Stimulated activated CD4-positive, alpha-beta T cell treated with anti-CD3 and anti-CD28 coated beads, Interleukin-15, amount 100 ng/mL, for 24 hours (primary cell): ENCODE data around the gene PHLDA3.

Source experiments
- DNase-seq: peaks from one replicate; pipeline ENCODE4 v3.0.0-alpha.2; 2020

PHLDA3 gene

GRCh38 chr1:201468844-201469644 is at the start of gene PHLDA3:
PHLDA3 (minus strand) TSS chr1:201469188; CDS start chr1:201468786, 402 bp downstream.
- peak; percentile 65 for DNase-seq

GRCh38 chr1:201518071-201518470 is 49.1 kb upstream of the PHLDA3 start:
- DNase-seq: no peak

- no peak for DNase-seq
Observed at GRCh38 chr1:201517631-201518030, 48.6 kb upstream of the PHLDA3 start.

- DNase-seq: no peak
Observed at GRCh38 chr1:201516511-201517127, 47.6 kb upstream of the PHLDA3 start.

GRCh38 chr1:201515895-201516294 is 46.9 kb upstream of the PHLDA3 start:
- DNase-seq: no peak

GRCh38 chr1:201515062-201515750 is 46.2 kb upstream of the PHLDA3 start:
- no peak for DNase-seq

- no peak for DNase-seq
Observed at GRCh38 chr1:201514466-201514865, 45.5 kb upstream of the PHLDA3 start.

GRCh38 chr1:201513498-201514243 is 44.7 kb upstream of the PHLDA3 start:
- DNase-seq: no peak

- DNase-seq: no peak
Observed at GRCh38 chr1:201511941-201512539, 43.1 kb upstream of the PHLDA3 start.

GRCh38 chr1:201511396-201511940 is 42.5 kb upstream of the PHLDA3 start:
- no peak for DNase-seq

- no peak for DNase-seq
Observed at GRCh38 chr1:201510734-201511133, 41.7 kb upstream of the PHLDA3 start.

- no peak for DNase-seq
Observed at GRCh38 chr1:201509601-201510374, 40.8 kb upstream of the PHLDA3 start.

- no peak for DNase-seq
Observed at GRCh38 chr1:201508809-201509208, 39.8 kb upstream of the PHLDA3 start.

- no peak for DNase-seq
Observed at GRCh38 chr1:201507360-201507675, 38.3 kb upstream of the PHLDA3 start.

- peak; percentile 90 for DNase-seq
Observed at GRCh38 chr1:201506557-201507359, 37.8 kb upstream of the PHLDA3 start, which contains the start of gene CSRP1. CSRP1 (minus strand) TSS chr1:201507123; CDS start chr1:201496303, 10,820 bp downstream.

GRCh38 chr1:201506092-201506491 is 37.1 kb upstream of the PHLDA3 start:
- no peak for DNase-seq

GRCh38 chr1:201505503-201505890 is 36.5 kb upstream of the PHLDA3 start:
- DNase-seq: no peak

GRCh38 chr1:201504799-201505502 is 36.0 kb upstream of the PHLDA3 start:
- no peak for DNase-seq

GRCh38 chr1:201504179-201504631 is 35.2 kb upstream of the PHLDA3 start:
- DNase-seq: no peak
